GM18867 (cell line): ENCODE data around the gene KIAA1217.

ENCODE experiments used
- ATAC-seq: cut with Tn5 transposase; IDR thresholded peaks from one replicate; pipeline ENCODE4 v1.9.1; 2021; ENCODE audit warnings: mild to moderate bottlenecking, moderate library complexity; ENCODE audit not compliant: unreplicated experiment

KIAA1217 gene

GRCh38 chr10:24279166-24279565 is 70.2 kb downstream of the KIAA1217 start:
- ATAC-seq, result no peak

GRCh38 chr10:24287559-24288195 is 78.7 kb downstream of the KIAA1217 start:
- no peak for ATAC-seq

- ATAC-seq, result no peak
Measured at GRCh38 chr10:24288581-24288980, 79.6 kb downstream of the KIAA1217 start.

- no peak for ATAC-seq
Measured at GRCh38 chr10:24289235-24289634, 80.3 kb downstream of the KIAA1217 start.

GRCh38 chr10:24292304-24293293 is 83.7 kb downstream of the KIAA1217 start:
- ATAC-seq, result no peak

- ATAC-seq, result no peak
Measured at GRCh38 chr10:24299578-24300260, 90.8 kb downstream of the KIAA1217 start.

- no peak for ATAC-seq
Measured at GRCh38 chr10:24303522-24304310, 94.8 kb downstream of the KIAA1217 start.

GRCh38 chr10:24305551-24306506 is 96.9 kb downstream of the KIAA1217 start:
- ATAC-seq, result no peak

- ATAC-seq, result no peak
Measured at GRCh38 chr10:24306507-24306875, 97.6 kb downstream of the KIAA1217 start.

GRCh38 chr10:24307116-24307515 is 98.2 kb downstream of the KIAA1217 start:
- ATAC-seq, result no peak

GRCh38 chr10:24307696-24308485 is 99.0 kb downstream of the KIAA1217 start:
- ATAC-seq, result no peak

GRCh38 chr10:24310104-24310503 is 101.2 kb downstream of the KIAA1217 start:
- ATAC-seq, result no peak

- no peak for ATAC-seq
Measured at GRCh38 chr10:24311888-24312287, 103.0 kb downstream of the KIAA1217 start.

GRCh38 chr10:24313283-24313682 is 104.3 kb downstream of the KIAA1217 start:
- no peak for ATAC-seq

- ATAC-seq, result no peak
Measured at GRCh38 chr10:24315211-24315610, 106.3 kb downstream of the KIAA1217 start.

GRCh38 chr10:24318517-24318916 is 109.6 kb downstream of the KIAA1217 start:
- ATAC-seq, result no peak

GRCh38 chr10:24320373-24320772 is 111.4 kb downstream of the KIAA1217 start:
- ATAC-seq, result no peak

GRCh38 chr10:24324651-24325050 is 115.7 kb downstream of the KIAA1217 start:
- ATAC-seq, result no peak

GRCh38 chr10:24331457-24331856 is 122.5 kb downstream of the KIAA1217 start:
- ATAC-seq, result no peak
